Fibroblast of the aortic adventitia (primary cell): Measurements from ENCODE around the gene BCL2L1. TPM values are rescaled to one million over a fixed set of nuclear protein-coding genes. Genes with fewer than 3 reads are reported as not detected.
"Not testable (repeated sequence)": the region's sequence is repeated elsewhere in the genome, so short reads cannot be mapped to it uniquely, and the experiment has no call there.

Experiments used
- DNase-seq: peaks from one replicate; pipeline ENCODE4 v3.0.0-alpha.2; 2010; ENCODE audit warnings: low read depth
- H3K4me3 ChIP-seq: 2 replicates; pipeline ENCODE4 v1.5.1; 2011; ENCODE audit warnings: low read depth, mild to moderate bottlenecking, control low read depth, low read length, moderate library complexity
- total RNA-seq: library from RNA; depleted of rRNA; stranded (reverse); fragments of >200 nt; gene quantifications from 2 replicates; pipeline ENCODE4 v1.2.3, GENCODE V29; 2012; ENCODE audit warnings: low replicate concordance
- TF ChIP-seq, protein P1 (sequence below): IDR thresholded peaks from 2 replicates; pipeline ENCODE4 v1.5.1; 2011; ENCODE audit warnings: mild to moderate bottlenecking, low read length, control low read depth, inconsistent platforms; ENCODE audit not compliant: insufficient read depth

The BCL2L1 gene
- total RNA-seq, 1 donor: 101 TPM

DNA sequence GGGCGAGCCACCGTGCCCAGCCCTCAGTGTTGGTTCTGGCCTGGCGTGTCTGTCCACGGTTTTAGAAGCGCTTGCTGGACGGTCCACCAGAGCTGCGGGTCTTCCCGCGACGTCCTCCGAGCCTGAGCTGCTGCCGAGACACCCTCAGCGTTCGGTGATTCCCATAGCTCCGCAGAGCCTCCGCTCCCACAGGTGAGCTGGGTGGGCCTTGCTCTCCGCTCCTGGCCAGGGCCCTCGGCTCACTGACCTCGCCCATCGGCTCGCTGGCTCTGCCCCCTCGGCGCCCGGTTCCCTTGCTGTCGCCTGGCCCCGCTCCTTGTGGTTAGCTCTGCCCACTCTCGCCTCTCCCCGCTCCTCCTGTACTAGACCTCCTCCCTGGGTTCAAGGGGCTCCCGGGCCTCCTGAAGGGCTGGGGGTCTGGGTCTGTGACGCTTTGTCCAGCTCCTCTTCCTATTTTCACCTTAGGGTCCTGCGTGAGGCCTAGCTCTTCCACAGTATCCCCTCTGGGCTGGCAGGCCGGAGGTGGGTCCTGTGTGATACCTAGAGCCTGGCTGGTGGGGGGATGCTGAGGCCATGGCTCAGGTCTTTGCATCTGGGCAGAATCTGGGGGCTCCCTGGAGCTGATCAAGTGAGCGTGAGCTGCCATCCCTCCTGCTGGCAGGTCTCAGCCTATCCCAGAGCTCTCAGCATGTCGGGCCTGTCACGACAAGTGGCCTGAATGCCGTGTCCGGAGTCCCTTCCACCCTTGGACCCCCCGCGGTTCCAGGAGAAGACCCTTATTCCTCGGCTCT is 89.9 kb downstream of the BCL2L1 start:
- no peak overlapping the region for H3K4me3 ChIP-seq
- DNase-seq: no peak
- TF ChIP-seq, protein P1, sequence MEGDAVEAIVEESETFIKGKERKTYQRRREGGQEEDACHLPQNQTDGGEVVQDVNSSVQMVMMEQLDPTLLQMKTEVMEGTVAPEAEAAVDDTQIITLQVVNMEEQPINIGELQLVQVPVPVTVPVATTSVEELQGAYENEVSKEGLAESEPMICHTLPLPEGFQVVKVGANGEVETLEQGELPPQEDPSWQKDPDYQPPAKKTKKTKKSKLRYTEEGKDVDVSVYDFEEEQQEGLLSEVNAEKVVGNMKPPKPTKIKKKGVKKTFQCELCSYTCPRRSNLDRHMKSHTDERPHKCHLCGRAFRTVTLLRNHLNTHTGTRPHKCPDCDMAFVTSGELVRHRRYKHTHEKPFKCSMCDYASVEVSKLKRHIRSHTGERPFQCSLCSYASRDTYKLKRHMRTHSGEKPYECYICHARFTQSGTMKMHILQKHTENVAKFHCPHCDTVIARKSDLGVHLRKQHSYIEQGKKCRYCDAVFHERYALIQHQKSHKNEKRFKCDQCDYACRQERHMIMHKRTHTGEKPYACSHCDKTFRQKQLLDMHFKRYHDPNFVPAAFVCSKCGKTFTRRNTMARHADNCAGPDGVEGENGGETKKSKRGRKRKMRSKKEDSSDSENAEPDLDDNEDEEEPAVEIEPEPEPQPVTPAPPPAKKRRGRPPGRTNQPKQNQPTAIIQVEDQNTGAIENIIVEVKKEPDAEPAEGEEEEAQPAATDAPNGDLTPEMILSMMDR: no peak

DNA sequence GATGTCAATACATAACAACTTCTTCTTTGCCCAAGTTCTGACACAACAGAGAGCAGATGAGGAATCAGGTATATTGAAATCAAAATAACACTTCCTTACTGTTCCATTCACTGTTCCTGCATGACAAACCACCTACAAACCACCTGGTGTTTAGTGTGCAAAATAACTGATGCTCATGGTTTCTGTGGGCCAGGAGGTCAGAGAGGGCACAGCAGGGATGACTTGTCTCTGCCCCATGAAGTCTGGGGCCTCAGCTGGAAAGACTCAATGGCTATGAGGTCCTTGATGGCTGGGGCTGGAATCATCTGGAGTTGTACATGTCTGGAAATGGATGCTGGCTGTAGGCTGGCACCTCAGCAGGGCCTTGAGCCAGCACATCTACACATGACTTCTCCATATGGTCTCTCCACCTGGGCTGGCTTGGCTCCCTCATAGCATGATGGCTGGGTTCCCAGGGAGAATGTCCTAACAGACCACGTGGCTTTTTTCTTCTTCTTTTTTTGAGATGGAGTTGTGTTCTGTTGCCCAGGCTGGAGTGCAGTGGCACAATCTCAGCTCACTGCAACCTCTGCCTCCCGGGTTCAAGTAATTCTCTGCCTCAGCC is 92.4 kb downstream of the BCL2L1 start:
- DNase-seq: peak; percentile 18
- H3K4me3 ChIP-seq: no peak overlapping the region
- TF ChIP-seq, protein P1: no peak

DNA sequence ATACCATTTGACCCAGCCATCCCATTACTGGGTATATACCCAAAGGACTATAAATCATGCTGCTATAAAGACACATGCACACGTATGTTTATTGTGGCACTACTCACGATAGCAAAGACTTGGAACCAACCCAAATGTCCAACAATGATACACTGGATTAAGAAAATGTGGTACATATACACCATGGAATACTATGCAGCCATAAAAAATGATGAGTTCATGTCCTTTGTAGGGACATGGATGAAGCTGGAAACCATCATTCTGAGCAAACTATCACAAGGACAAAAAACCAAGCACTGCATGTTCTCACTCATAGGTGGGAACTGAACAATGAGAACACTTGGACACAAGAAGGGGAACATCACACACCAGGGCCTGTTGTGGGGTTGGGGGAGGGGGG is 94.6 kb downstream of the BCL2L1 start:
- not testable (repeated sequence) for DNase-seq, H3K4me3 ChIP-seq

DNA sequence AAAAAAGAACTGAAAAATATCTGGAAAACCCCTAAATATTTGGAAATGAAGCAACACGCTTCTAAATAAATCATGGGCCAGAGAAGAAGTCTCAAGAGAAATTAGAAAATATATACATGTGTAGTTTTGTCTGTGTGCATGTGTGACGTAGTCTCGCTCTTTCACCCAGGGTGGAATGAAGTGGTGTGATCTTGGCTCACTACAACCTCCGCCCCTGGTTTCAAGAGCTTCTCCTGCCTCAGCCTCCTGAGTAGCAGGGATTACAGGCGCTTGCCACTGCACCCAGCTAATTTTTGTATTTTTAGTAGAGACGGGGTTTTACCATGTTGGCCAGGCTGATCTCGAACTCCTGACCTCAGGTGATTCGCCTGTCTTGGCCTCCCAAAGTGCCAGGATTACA is 96.1 kb downstream of the BCL2L1 start:
- not testable (repeated sequence) for DNase-seq, H3K4me3 ChIP-seq

DNA sequence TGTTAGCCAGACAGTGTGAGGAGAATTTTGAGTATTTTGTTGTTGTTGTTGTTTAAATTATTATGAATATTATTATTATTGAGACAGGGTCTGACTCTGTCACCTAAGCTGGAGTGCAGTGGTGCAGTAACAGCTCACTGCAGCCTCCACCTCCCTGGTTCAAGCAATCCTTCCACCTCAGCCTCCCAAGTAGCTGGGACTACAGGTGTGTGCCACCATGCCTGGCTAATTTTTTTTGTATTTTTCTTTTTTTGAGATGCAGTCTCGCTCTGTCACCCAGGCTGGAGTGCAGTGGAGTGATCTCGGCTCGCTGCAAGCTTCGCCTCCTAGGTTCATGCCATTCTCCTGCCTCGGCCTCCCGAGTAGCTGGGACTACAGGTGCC is 99.6 kb downstream of the BCL2L1 start:
- not testable (repeated sequence) for DNase-seq, H3K4me3 ChIP-seq

DNA sequence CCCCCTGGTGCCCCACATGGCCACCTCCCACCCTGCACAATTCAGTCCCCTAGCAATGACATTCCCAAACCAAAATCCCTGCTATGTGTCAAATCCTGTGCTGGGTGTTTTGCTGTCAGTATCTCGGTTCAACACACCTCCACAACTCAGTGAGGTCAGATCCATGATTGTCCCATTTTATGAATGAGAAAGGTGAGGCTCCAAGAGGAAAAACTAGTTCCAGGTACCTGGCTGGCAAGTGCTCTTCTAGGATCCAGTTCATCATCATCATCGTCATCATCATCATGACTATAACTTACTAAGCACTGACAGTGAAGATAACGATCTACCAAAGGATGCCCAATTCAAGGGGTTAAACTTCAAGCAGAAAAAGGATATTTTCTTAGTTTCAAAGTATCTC is 102.4 kb downstream of the BCL2L1 start:
- TF ChIP-seq, protein P1: no peak
- no peak for DNase-seq
- no peak overlapping the region for H3K4me3 ChIP-seq

DNA sequence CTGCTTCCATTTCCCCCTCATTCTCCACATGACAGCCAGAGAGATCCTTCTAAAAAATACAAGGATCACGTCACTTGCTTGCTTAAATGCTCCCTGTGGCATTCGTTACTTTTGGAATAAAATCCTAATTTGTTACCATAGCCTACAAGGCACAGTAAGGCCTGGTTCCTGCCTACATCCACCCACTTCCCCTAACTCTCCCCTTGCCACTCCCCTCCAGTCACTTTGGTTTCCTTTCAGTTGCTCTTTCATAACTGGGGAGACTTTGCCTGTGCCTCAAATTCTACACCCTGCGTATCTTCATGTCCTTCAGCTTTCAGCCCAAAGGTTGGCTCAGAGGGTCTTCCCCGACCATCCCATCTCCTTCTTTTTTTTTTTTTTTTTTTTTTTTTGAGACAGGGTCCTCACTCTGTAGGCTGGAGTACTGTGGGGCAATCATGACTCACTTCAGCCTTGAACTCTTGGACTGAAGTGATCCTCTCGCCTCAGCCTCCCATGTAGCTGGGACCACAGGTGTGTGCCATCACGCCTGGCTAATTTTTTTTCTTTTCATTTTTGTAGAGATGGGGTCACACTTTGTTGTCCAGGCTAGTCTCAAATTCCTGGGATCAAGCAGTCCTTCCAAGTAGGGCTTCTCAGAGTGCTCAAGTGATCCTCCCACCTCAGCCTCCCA is 105.1 kb downstream of the BCL2L1 start:
- no peak for DNase-seq
- TF ChIP-seq, protein P1: no peak

DNA sequence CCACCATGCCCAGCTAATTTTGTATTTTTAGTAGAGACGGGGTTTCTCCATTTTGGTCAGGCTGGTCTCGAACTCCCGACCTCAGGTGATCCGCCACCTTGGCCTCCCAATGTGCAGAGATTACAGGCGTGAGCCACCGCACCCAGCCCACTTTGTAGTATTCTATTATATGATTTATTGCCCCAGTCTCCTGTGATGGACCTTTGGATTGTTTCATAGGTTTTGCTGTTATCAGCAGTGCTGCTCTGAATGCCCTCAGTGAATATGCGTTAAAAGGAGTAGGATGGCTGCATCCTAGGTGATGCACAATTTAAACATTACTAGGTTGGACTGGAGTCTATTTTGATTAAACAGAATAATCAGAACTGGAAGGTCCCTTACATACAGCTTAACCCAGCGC is 107.3 kb downstream of the BCL2L1 start:
- DNase-seq: no peak
- H3K4me3 ChIP-seq: no peak overlapping the region
- TF ChIP-seq, protein P1: no peak

More for the DNA sequence above, 105.1 kb downstream of the BCL2L1 start:
- no peak overlapping the region for H3K4me3 ChIP-seq

Other genes starting within 250 kb of the BCL2L1 start
- gene DEFB124, start 247.7 kb downstream of the BCL2L1 start, total RNA-seq: not detected in 2 replicates
- gene REM1, start 247.6 kb downstream of the BCL2L1 start, total RNA-seq: 0.16 TPM in 1 of 2 replicates, not detected in the other
- gene HM13, start 208.4 kb downstream of the BCL2L1 start, total RNA-seq: 47.6 and 131 TPM in 2 replicates
- gene ID1, start 117.6 kb downstream of the BCL2L1 start, total RNA-seq: 62.3 and 98.9 TPM in 2 replicates
- gene COX4I2, start 85.0 kb downstream of the BCL2L1 start, total RNA-seq: not detected in 2 replicates
- 6.2 and 91.1 TPM in 2 replicates for gene TPX2, start 16.4 kb upstream of the BCL2L1 start, total RNA-seq
- gene MYLK2, start 96.5 kb upstream of the BCL2L1 start, total RNA-seq: 0.18 TPM in 1 of 2 replicates, not detected in the other
- gene FOXS1, start 122.7 kb upstream of the BCL2L1 start, total RNA-seq: 2.3 TPM in 1 of 2 replicates, not detected in the other
- gene DUSP15, start 147.7 kb upstream of the BCL2L1 start, total RNA-seq: 9.9 TPM in 1 of 2 replicates, not detected in the other
- gene TTLL9, start 147.8 kb upstream of the BCL2L1 start, total RNA-seq: 0.09 and 0.41 TPM in 2 replicates
- gene PDRG1, start 229.2 kb upstream of the BCL2L1 start, total RNA-seq: 3.0 and 3.8 TPM in 2 replicates
- not detected in 2 replicates for gene XKR7, start 245.3 kb upstream of the BCL2L1 start, total RNA-seq